Measurements from ENCODE around the gene C1orf87.

C1orf87 gene

GRCh38 chr1:60073605-60074278, at the start of gene C1orf87:
Gene C1orf87 (minus strand): TSS chr1:60073770. CDS start chr1:60072643, 1,127 bp downstream.
- DNase-seq: no peak

GRCh38 chr1:60118085-60118484, 44.5 kb upstream of the C1orf87 start:
- no peak for DNase-seq

GRCh38 chr1:60114745-60115318, 41.3 kb upstream of the C1orf87 start:
- no peak for DNase-seq

- DNase-seq: no peak
These were observed 40.0 kb upstream of the C1orf87 start for GRCh38 chr1:60113596-60113995.

GRCh38 chr1:60113028-60113427, 39.5 kb upstream of the C1orf87 start:
- DNase-seq: no peak

- DNase-seq: no peak
These were observed 38.1 kb upstream of the C1orf87 start for GRCh38 chr1:60111716-60112115.

GRCh38 chr1:60111118-60111517, 37.5 kb upstream of the C1orf87 start:
- no peak for DNase-seq

GRCh38 chr1:60108196-60108595, 34.6 kb upstream of the C1orf87 start:
- DNase-seq: no peak

GRCh38 chr1:60103186-60103585, 29.6 kb upstream of the C1orf87 start:
- DNase-seq: no peak

- no peak for DNase-seq
These were observed 28.9 kb upstream of the C1orf87 start for GRCh38 chr1:60102267-60103061.

GRCh38 chr1:60101516-60101915, 27.9 kb upstream of the C1orf87 start:
- no peak for DNase-seq

GRCh38 chr1:60091195-60091715, 17.7 kb upstream of the C1orf87 start:
- no peak for DNase-seq

GRCh38 chr1:60090655-60091054, 17.1 kb upstream of the C1orf87 start:
- no peak for DNase-seq

- DNase-seq: no peak
These were observed 15.1 kb upstream of the C1orf87 start for GRCh38 chr1:60088620-60089155.

- DNase-seq: no peak
These were observed 14.1 kb upstream of the C1orf87 start for GRCh38 chr1:60087681-60088080.

GRCh38 chr1:60078182-60078581, 4.6 kb upstream of the C1orf87 start:
- DNase-seq: no peak

- DNase-seq: no peak
These were observed 2.3 kb downstream of the C1orf87 start for GRCh38 chr1:60071296-60071695.

- no peak for DNase-seq
These were observed 3.9 kb downstream of the C1orf87 start for GRCh38 chr1:60069691-60070090.

- DNase-seq: no peak
These were observed 5.1 kb downstream of the C1orf87 start for GRCh38 chr1:60068393-60069045.

- DNase-seq: no peak
These were observed 7.6 kb downstream of the C1orf87 start for GRCh38 chr1:60066001-60066400.

GRCh38 chr1:60065199-60065598, 8.4 kb downstream of the C1orf87 start:
- no peak for DNase-seq

- DNase-seq: no peak
These were observed 10.0 kb downstream of the C1orf87 start for GRCh38 chr1:60063561-60063960.

- DNase-seq: peak; percentile 61
These were observed 14.1 kb downstream of the C1orf87 start for GRCh38 chr1:60059468-60059867.
